Suprapubic skin (tissue), 4 donors: ENCODE data around the gene CNTRL. TPM values are rescaled to one million over a fixed set of nuclear protein-coding genes. Genes with fewer than 3 reads are reported as not detected.
A peak's percentile ranks its signal among the peaks of the same experiment; 100 is the strongest.

Experiments used
- DNase-seq, 2 donors: peaks; one replicate each; pipeline ENCODE4 v3.0.0-alpha.2; 2019; ENCODE audit warnings: low spot score in 2 of 2
- H3K27ac ChIP-seq: fragments of 200-600 bp; sonication (generic); one replicate; pipeline ENCODE4 v1.5.1; 2019
- H3K27me3 ChIP-seq: fragments of 200-600 bp; sonication (generic); one replicate; pipeline ENCODE4 v1.5.1; 2019
- H3K36me3 ChIP-seq: fragments of 200-600 bp; sonication (generic); one replicate; pipeline ENCODE4 v1.5.1; 2019
- H3K4me1 ChIP-seq: fragments of 200-600 bp; sonication (generic); one replicate; pipeline ENCODE4 v1.5.1; 2019
- H3K4me3 ChIP-seq: fragments of 200-600 bp; sonication (generic); one replicate; pipeline ENCODE4 v1.5.1; 2019; ENCODE audit warnings: mild to moderate bottlenecking
- H3K9me3 ChIP-seq: fragments of 200-600 bp; sonication (generic); one replicate; pipeline ENCODE4 v1.5.1; 2019
- EP300 ChIP-seq: sonication (generic); formaldehyde crosslinking; IDR thresholded peaks from one replicate; pipeline ENCODE4 v1.6.1; 2017; ENCODE audit warnings: antibody characterized with exemption
- POLR2A ChIP-seq, 2 donors: fragments of 450-650 bp; IDR thresholded peaks; one replicate each; pipeline ENCODE4 v1.6.1; 2017; ENCODE audit warnings: antibody characterized with exemption in 2 of 2, mild to moderate bottlenecking in 2 of 2, moderate library complexity in 2 of 2
- POLR2AphosphoS5 ChIP-seq, 3 donors: sonication (generic); formaldehyde crosslinking; IDR thresholded peaks; one replicate each; pipeline ENCODE4 v1.6.1; 2017; ENCODE audit warnings: antibody characterized with exemption in 3 of 3
- WGBS: methylation state at CpG from one replicate; pipeline ENCODE4 v1.1.5; 2018; 5-methylcytosine and 5-hydroxymethylcytosine counted together
- total RNA-seq, 4 donors: library from RNA; depleted of rRNA; stranded (reverse); fragments of >200 nt; gene quantifications; one replicate each; pipeline ENCODE4 v1.1.0, GENCODE V29; 2016
- TF ChIP-seq, protein P1 (sequence below), 2 donors: fragments of 200-600 bp in 1 of 2; fragments of 450-650 bp in 1 of 2; sonication (generic) in 1 of 2; IDR thresholded peaks; one replicate each; pipeline ENCODE4 v1.5.1; 2016 to 2019; ENCODE audit warnings: antibody characterized with exemption in 2 of 2, mild to moderate bottlenecking in 1 of 2, moderate library complexity in 1 of 2

Gene CNTRL
- total RNA-seq, 4 donors from 2014 or later: 6.4 to 24.6 (median 13.6) TPM

DNA sequence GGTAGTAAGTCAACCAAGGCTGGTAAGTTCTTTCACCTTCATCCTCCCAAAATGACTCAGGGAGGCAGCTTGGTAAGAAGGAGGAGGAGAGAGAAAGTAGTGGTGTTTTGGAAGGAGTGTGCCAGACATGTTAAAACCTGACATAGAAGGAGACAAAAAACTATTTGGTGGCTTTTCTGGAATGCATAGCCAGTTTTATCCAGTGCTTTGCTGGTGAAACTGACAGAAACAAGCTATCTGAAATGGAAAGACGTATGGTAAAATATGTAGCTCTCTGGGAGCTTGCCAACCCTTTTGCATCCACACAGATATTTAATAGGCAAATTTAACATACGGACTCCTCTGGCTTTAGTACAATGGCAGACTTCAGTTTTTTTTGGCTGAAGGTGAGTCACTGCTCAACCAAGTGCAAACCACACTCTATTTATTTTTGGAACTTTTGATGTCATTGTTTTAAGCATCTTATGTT is 81.5 kb downstream of the CNTRL start:
- no peaks in the 10 kb centered on the region for H3K27me3 ChIP-seq
- H3K27ac ChIP-seq: no peak overlapping the region
- no peaks in the 10 kb centered on the region for H3K4me1 ChIP-seq
- H3K9me3 ChIP-seq: no peaks in the 10 kb centered on the region
- H3K36me3 ChIP-seq: peaks cover 59% of the 10 kb centered on the region
- no peak for DNase-seq
- TF ChIP-seq, protein P1, sequence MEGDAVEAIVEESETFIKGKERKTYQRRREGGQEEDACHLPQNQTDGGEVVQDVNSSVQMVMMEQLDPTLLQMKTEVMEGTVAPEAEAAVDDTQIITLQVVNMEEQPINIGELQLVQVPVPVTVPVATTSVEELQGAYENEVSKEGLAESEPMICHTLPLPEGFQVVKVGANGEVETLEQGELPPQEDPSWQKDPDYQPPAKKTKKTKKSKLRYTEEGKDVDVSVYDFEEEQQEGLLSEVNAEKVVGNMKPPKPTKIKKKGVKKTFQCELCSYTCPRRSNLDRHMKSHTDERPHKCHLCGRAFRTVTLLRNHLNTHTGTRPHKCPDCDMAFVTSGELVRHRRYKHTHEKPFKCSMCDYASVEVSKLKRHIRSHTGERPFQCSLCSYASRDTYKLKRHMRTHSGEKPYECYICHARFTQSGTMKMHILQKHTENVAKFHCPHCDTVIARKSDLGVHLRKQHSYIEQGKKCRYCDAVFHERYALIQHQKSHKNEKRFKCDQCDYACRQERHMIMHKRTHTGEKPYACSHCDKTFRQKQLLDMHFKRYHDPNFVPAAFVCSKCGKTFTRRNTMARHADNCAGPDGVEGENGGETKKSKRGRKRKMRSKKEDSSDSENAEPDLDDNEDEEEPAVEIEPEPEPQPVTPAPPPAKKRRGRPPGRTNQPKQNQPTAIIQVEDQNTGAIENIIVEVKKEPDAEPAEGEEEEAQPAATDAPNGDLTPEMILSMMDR (IDR thresholded peaks at IDR 0.05): no peak
- TF ChIP-seq POLR2A (IDR thresholded peaks at IDR 0.05) (no peak), EP300 (no peak), POLR2AphosphoS5 (IDR thresholded peaks at IDR 0.05) (no peak)
- 28% methylated on average over 2 of the region's 2 CpGs for WGBS
- no peak overlapping the region for H3K4me3 ChIP-seq

- no peak overlapping the region for H3K4me3 ChIP-seq
- H3K4me1 ChIP-seq: no peaks in the 10 kb centered on the region
- H3K9me3 ChIP-seq: no peaks in the 10 kb centered on the region
- WGBS: 93% methylated on average over 4 of the region's 4 CpGs
- H3K27me3 ChIP-seq: no peaks in the 10 kb centered on the region
- no peak overlapping the region for H3K27ac ChIP-seq
- peaks cover 48% of the 10 kb centered on the region for H3K36me3 ChIP-seq
- no peak for TF ChIP-seq EP300
- TF ChIP-seq POLR2A (IDR thresholded peaks at IDR 0.05): no peak
- TF ChIP-seq, protein P1 (IDR thresholded peaks at IDR 0.05): no peak
- TF ChIP-seq POLR2AphosphoS5 (IDR thresholded peaks at IDR 0.05): no peak
- no peak for DNase-seq
These were observed 83.2 kb downstream of the CNTRL start for GRCh38 chr9:121157939-121158338.

DNA sequence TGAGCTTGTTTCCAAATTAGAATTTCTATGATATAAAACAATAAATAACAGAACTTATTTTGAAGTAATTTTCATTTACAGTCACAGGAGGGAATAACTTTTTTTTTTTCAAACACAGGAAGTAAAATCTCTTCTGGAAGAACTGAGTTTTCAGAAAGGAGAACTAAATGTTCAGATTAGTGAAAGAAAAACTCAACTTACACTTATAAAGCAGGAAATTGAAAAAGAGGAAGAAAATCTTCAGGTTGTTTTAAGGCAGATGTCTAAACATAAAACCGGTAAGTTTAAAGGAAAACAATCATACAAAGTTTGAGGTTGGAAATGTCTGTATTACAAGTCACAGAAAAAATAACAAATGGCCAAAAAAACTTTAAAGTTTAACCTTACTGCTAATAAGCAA is 85.3 kb downstream of the CNTRL start:
- no peak for DNase-seq
- peaks cover 37% of the 10 kb centered on the region for H3K36me3 ChIP-seq
- no peak for TF ChIP-seq POLR2AphosphoS5 (IDR thresholded peaks at IDR 0.05)
- TF ChIP-seq POLR2A (IDR thresholded peaks at IDR 0.05): no peak
- TF ChIP-seq EP300: no peak
- TF ChIP-seq, protein P1 (IDR thresholded peaks at IDR 0.05): no peak
- H3K27ac ChIP-seq: no peak overlapping the region
- 76% methylated on average over 1 of the region's 1 CpG for WGBS
- no peaks in the 10 kb centered on the region for H3K4me1 ChIP-seq
- H3K9me3 ChIP-seq: no peaks in the 10 kb centered on the region
- H3K4me3 ChIP-seq: no peak overlapping the region
- no peaks in the 10 kb centered on the region for H3K27me3 ChIP-seq

- DNase-seq: no peak
- peaks cover 54% of the 10 kb centered on the region for H3K36me3 ChIP-seq
These were observed 93.3 kb downstream of the CNTRL start for GRCh38 chr9:121168052-121168451.

DNA sequence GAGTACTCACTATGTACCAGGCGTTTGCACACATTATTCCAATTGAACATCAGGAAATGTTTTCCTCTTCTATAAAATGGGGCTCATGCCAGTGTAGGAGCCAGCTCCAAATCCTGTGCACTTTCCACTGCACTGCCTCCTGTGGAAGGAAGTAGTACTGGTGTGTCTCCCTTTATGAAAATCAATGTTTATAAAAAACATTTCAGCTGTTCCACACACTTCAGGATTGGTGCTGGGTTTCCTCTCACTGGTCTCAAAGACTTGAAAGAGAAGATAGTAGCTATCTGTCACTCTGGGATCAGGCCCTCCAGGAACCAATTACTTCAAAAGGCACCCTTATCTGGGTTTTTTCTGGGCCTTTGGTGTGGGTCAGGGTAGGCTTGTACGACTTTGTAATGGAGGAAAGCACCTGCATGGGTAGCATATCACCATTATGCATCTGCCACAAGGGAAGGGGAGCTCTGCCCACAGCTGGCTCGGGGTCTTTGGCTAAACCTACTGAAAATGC is 94.4 kb downstream of the CNTRL start:
- no peaks in the 10 kb centered on the region for H3K27me3 ChIP-seq
- peaks cover 3% of the 10 kb centered on the region for H3K4me1 ChIP-seq
- peaks cover 61% of the 10 kb centered on the region for H3K36me3 ChIP-seq
- H3K27ac ChIP-seq: no peak overlapping the region
- no peak for TF ChIP-seq POLR2AphosphoS5 (IDR thresholded peaks at IDR 0.05)
- TF ChIP-seq, protein P1 (IDR thresholded peaks at IDR 0.05): peak in 1 of 2 donors; percentile 66
- DNase-seq: no peak
- no peak overlapping the region for H3K4me3 ChIP-seq
- 69% methylated on average over 3 of the region's 3 CpGs for WGBS
- H3K9me3 ChIP-seq: no peaks in the 10 kb centered on the region

More at GRCh38 chr9:121168052-121168451, 93.3 kb downstream of the CNTRL start:
- Histone ChIP-seq H3K9me3 (no peaks in the 10 kb centered on the region), H3K4me1 (peaks cover 3% of the 10 kb centered on the region), H3K4me3 (no peak overlapping the region), H3K27me3 (no peaks in the 10 kb centered on the region), H3K27ac (no peak overlapping the region)
- 93% methylated on average over 2 of the region's 2 CpGs for WGBS
- TF ChIP-seq POLR2AphosphoS5 (IDR thresholded peaks at IDR 0.05) (no peak), POLR2A (IDR thresholded peaks at IDR 0.05) (no peak), EP300 (no peak)
- TF ChIP-seq, protein P1 (IDR thresholded peaks at IDR 0.05): no peak
